NT2/D1 (cell line): ENCODE measurements around the gene MCU.

ENCODE experiments used
- SUZ12 ChIP-seq: IDR thresholded peaks from 2 replicates; pipeline ENCODE4 v1.6.1; 2011; ENCODE audit not compliant: insufficient read length, insufficient read depth; ENCODE audit errors: extremely low read depth
- YY1 ChIP-seq: IDR thresholded peaks from 2 replicates; pipeline ENCODE4 v1.6.1; 2011; ENCODE audit not compliant: insufficient read length, insufficient read depth

- TF ChIP-seq YY1, result no peak
- TF ChIP-seq SUZ12, result no peak
Observed at GRCh38 chr10:72925951-72926465, 234.1 kb downstream of the MCU start.
